ENCODE data around the gene RIT2.

RIT2 gene

DNA sequence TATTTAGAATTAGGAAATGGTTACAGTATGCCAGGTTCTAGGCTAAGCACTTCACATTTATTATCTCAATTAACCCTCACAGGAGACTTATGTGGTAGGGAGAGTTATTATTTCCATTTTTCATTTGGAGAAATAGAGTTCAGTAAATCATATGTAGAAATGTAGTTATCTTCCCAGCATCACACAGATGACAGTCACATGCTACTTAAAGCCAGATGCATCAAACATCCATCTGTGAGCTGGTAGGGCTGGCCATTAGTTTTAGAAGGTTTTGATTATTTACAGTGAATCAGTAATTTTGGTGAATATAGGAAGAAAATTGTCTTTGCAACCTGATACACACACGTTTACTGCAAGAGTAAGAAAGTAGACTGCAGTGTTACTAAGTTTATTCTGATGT lies 97.9 kb downstream of the RIT2 start (continued):
- no peak for TF ChIP-seq PRDM10 (tag by site-specific recombination; IDR thresholded peaks at IDR 0.05)
- no peak for TF ChIP-seq BCL11B (tag by site-specific recombination; IDR thresholded peaks at IDR 0.05; ENCODE audit: low read depth)
- no peak for TF ChIP-seq ZIC2 (tag by site-specific recombination; IDR thresholded peaks at IDR 0.05)
- no peak for TF ChIP-seq ZBTB6 (tag by site-specific recombination; IDR thresholded peaks at IDR 0.05)

- no peaks in the 10 kb centered on the region for H3K4me1 ChIP-seq (ENCODE audit: control insufficient read depth, insufficient read depth, low read length)
- no peak for TF ChIP-seq ZNF521 (tag by site-specific recombination; IDR thresholded peaks at IDR 0.05)
- no peak for TF ChIP-seq ZNF362 (tag by site-specific recombination; IDR thresholded peaks at IDR 0.05)
- no peak for TF ChIP-seq HOXA7 (CRISPR knock-in tag; IDR thresholded peaks at IDR 0.05; ENCODE audit: borderline replicate concordance)
- TF ChIP-seq ZNF366 (tag by site-specific recombination; conservative IDR thresholded peaks at IDR 0.05), result no peak
- TF ChIP-seq ZNF621 (tag by site-specific recombination; IDR thresholded peaks at IDR 0.05), result no peak
- no peak for TF ChIP-seq ZNF24 (tag by site-specific recombination; IDR thresholded peaks at IDR 0.05)
- TF ChIP-seq ZNF157 (tag by site-specific recombination; IDR thresholded peaks at IDR 0.05), result no peak
- TF ChIP-seq ZNF837 (tag by site-specific recombination; IDR thresholded peaks at IDR 0.05), result no peak
- TF ChIP-seq ZNF585B (tag by site-specific recombination; IDR thresholded peaks at IDR 0.05), result no peak
- H3K27ac ChIP-seq (ENCODE audit: extremely low read depth, low read depth, low read length), result no peak overlapping the region
- H3K36me3 ChIP-seq (ENCODE audit: control insufficient read depth in 2 of 2, insufficient read depth in 1 of 2, low read length in 2 of 2), result no peaks in the 10 kb centered on the region
- H3K9me3 ChIP-seq (ENCODE audit: control insufficient read depth, insufficient read depth, low read depth, low read length), result no peaks in the 10 kb centered on the region
- CTCF ChIA-PET, result interaction anchor here (0.7 kb wide), 2 partner anchors 15 to 310 kb away, joined by 3 read pairs; no protein-coding TSS in a partner anchor
- no peak overlapping the region for H3K4me3 ChIP-seq (ENCODE audit: low read depth, low read length)
- POLR2A ChIA-PET, result interaction anchor here (0.6 kb wide), 1 partner anchor 77 kb away, joined by 3 read pairs; no protein-coding TSS in a partner anchor
These were observed 102.0 kb downstream of the RIT2 start for GRCh38 chr18:43013486-43013885.

- Histone ChIP-seq H3K4me1 (ENCODE audit: control insufficient read depth, insufficient read depth, low read length) (no peaks in the 10 kb centered on the region), H3K4me3 (ENCODE audit: low read depth, low read length) (no peak overlapping the region), H3K9me3 (ENCODE audit: control insufficient read depth, insufficient read depth, low read depth, low read length) (no peaks in the 10 kb centered on the region), H3K27ac (ENCODE audit: extremely low read depth, low read depth, low read length) (no peak overlapping the region), H3K36me3 (ENCODE audit: control insufficient read depth in 2 of 2, insufficient read depth in 1 of 2, low read length in 2 of 2) (no peaks in the 10 kb centered on the region)
- ChIA-PET POLR2A (no interaction called here), CTCF (interaction anchor here (0.7 kb wide), 1 partner anchor 14 kb away, joined by 3 read pairs; no protein-coding TSS in a partner anchor)
- no peak for TF ChIP-seq TSHZ1 (tag by site-specific recombination; IDR thresholded peaks at IDR 0.05; ENCODE audit: borderline replicate concordance)
- TF ChIP-seq ZFHX2 (tag by site-specific recombination; conservative IDR thresholded peaks at IDR 0.05), result no peak
- no peak for TF ChIP-seq ZNF416 (tag by site-specific recombination; IDR thresholded peaks at IDR 0.05)
- TF ChIP-seq, protein P1, sequence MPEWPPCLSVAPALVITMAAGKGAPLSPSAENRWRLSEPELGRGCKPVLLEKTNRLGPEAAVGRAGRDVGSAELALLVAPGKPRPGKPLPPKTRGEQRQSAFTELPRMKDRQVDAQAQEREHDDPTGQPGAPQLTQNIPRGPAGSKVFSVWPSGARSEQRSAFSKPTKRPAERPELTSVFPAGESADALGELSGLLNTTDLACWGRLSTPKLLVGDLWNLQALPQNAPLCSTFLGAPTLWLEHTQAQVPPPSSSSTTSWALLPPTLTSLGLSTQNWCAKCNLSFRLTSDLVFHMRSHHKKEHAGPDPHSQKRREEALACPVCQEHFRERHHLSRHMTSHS (tag by site-specific recombination; IDR thresholded peaks at IDR 0.05), result no peak
- TF ChIP-seq ZNF544 (tag by site-specific recombination; IDR thresholded peaks at IDR 0.05), result no peak
- no peak for TF ChIP-seq ZBTB1 (tag by site-specific recombination; IDR thresholded peaks at IDR 0.05)
- no peak for TF ChIP-seq ZNF600 (tag by site-specific recombination; IDR thresholded peaks at IDR 0.05)
- TF ChIP-seq ZNF211 (tag by site-specific recombination; IDR thresholded peaks at IDR 0.05; ENCODE audit: low read depth), result no peak
- no peak for TF ChIP-seq ZSCAN30 (tag by site-specific recombination; IDR thresholded peaks at IDR 0.05)
- TF ChIP-seq, protein P2, sequence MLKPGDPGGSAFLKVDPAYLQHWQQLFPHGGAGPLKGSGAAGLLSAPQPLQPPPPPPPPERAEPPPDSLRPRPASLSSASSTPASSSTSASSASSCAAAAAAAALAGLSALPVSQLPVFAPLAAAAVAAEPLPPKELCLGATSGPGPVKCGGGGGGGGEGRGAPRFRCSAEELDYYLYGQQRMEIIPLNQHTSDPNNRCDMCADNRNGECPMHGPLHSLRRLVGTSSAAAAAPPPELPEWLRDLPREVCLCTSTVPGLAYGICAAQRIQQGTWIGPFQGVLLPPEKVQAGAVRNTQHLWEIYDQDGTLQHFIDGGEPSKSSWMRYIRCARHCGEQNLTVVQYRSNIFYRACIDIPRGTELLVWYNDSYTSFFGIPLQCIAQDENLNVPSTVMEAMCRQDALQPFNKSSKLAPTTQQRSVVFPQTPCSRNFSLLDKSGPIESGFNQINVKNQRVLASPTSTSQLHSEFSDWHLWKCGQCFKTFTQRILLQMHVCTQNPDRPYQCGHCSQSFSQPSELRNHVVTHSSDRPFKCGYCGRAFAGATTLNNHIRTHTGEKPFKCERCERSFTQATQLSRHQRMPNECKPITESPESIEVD (tag by site-specific recombination; IDR thresholded peaks at IDR 0.05), result no peak
These were observed 102.5 kb downstream of the RIT2 start for GRCh38 chr18:43012951-43013350.
